Epithelial cell of prostate (primary cell): Measurements from ENCODE around the gene ZYX.
"Not testable (repeated sequence)": the region's sequence is repeated elsewhere in the genome, so short reads cannot be mapped to it uniquely, and the experiment has no call there.

Experiments
- DNase-seq: peaks from one replicate; pipeline ENCODE4 v3.0.0-alpha.2; 2011; ENCODE audit warnings: low read depth, low spot score
- H3K27ac ChIP-seq: fragments of 450-650 bp; 2 replicates; pipeline ENCODE4 v1.5.1; 2017; ENCODE audit warnings: mild to moderate bottlenecking

ZYX gene

DNA sequence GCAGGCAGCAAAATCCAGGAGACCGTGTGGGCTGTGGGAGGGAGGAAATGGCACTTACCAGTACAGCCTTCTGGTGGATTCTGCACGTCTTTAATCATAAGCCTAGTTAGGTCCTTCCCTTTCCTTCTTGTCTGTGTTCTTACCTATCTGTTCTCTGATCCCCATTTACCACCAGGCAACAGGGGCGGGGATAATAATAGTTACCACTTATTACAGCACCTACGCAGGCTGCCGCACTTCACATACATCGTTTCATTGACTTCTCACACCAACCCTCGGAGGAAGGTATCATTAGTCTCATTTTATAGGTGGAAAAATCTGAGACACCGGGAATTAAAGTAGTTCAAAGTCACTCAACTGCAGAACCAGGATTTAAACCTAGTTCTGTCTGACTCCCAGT is 32.0 kb downstream of the ZYX start:
- no peak for DNase-seq
- H3K27ac ChIP-seq: no peak overlapping the region

DNA sequence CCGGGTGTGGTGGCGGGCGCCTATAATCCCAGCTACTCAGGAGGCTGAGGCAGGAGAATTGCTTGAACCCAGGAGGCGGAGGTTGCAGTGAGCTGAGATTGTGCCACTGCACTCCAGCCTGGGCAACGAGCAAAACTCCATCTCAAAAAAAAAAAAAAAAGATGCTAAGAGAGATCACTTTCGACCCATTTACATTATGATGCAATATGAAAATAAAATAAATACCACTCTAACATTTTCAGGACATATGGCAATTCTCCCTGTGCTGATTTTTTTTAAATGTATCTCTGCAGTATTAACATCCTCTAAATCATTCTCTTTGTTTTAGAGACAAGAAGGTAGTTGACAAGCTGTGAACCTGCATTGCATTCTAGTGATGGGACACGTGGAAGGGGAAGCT is 34.1 kb downstream of the ZYX start:
- peak overlapping the region; percentile 82 for H3K27ac ChIP-seq
- DNase-seq: not testable (repeated sequence)

DNA sequence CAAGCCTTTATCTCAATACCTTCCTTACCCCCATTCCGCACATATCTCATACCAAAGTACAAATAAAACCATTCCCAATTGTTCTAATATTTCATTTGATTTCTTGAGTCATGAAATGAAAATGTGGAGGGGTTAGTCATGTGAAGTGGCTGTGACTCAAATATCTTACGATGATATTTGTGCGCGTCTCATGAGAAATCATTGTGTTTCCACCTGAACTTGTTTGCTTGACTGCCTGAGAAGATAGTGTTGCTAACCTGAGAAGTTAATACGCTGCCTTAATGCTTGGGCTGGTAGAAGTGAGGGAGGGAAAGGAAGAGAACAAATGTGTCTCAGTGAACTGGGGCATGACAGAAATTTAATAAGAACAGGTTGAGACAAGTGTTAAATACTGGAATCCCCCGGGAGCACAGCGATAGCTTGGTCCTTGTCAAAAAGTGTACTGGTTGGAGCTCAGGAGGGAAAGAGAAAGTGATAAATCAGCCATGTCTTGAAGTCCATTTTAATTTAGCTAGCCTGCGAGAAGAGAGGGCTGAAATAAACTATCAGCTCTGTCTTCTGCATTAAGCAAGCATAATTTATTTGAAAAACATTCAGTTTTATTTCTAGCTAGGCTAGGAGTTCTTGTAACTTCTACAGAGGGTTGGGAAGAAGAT is 34.7 kb downstream of the ZYX start:
- H3K27ac ChIP-seq: peak overlapping the region; percentile 82
- DNase-seq: peak; percentile 50

DNA sequence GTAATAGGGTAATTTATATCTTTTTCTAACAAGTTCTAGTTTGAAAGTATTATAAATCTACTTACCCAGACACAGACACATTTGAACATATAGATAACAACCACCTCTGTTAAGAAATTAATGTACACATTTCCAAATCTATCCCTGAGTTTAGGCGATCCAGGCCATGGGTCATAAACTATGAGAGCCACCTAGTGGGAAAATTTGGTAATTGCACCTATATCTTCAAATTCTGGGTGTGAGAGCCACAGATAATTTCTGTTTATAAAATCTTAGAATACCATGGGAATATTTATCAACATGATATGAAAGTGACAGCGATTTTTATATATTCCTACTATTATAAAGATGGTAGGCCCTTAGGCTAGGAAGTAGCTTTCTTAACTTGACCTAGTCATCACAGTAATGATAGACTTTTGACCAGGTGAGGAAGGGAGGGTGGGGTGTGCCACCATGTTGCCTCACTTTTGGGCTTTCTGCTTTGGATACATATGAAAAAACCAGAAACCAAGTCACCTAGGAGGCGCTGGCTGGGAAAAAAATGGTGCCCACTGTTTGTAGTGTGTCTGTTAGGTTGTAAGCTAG is 35.5 kb downstream of the ZYX start:
- DNase-seq: no peak

DNA sequence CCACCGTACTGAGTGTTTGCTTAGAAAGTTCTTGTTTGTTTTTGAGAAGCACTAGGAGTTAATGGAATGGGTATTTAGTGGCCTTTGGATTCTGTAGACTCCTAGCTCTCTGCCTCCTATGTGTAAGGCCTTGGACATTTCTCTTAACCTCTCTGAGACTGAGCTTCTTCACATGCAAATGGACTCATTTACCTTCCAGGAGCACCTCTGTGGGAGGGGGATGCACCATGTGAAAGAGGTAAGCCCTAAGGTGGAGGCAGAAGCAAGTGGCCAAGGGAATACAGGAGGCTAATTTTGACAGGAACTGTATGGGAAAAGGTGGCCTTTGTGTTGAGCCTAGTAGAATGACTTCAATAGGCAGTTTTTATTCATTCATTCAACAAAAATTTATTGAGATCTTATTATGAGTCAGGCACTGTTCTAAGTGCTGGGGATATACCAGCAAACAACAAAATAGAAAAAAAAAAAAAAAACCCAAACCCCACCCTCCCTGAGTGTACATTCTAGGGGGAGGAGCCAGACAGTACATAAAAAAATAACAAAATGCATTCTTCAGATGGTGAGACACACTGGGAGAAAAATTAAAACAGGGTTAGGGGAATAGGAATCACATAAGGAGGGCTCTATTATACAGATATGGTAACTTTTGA is 36.7 kb downstream of the ZYX start:
- DNase-seq: no peak
- H3K27ac ChIP-seq: no peak overlapping the region

More for the DNA sequence above, 35.5 kb downstream of the ZYX start:
- H3K27ac ChIP-seq: peak overlapping the region; percentile 82

DNA sequence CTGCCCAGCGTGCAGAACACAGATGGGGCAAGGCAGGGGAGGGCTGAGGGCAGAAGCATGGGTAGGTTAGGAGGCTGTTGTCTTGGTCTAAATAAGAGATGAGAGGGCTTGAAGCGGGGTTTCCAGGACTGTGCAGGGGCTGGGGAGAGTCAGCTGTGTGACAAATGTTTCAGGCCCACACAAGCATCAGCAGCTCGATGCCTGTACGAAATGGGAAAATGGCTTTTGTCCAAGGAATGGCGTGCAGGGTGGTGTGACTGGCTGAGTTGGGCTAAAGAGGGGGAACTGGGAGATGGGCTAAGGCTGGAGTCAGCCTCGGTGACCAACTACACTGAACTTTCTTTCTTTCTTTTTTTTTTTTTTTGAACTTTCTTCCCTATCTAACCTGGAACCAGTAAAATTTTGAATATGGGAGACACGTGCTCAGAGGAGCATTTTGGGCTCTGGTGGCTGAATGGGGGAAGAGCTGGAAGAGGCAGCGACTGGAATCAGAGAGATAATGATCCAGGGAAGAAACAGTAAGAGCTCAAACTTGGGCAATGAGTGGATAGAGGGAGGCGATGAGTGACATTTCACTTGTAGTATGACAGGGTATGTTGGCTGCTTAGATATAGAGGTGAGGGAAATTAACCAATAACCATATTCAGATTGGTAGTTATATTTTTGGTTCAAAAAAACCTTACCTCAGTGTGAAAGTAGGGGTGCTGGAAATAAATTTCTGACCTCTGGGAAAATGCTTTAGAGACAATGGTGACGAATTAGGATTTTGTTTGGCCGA is 37.7 kb downstream of the ZYX start:
- DNase-seq: no peak

DNA sequence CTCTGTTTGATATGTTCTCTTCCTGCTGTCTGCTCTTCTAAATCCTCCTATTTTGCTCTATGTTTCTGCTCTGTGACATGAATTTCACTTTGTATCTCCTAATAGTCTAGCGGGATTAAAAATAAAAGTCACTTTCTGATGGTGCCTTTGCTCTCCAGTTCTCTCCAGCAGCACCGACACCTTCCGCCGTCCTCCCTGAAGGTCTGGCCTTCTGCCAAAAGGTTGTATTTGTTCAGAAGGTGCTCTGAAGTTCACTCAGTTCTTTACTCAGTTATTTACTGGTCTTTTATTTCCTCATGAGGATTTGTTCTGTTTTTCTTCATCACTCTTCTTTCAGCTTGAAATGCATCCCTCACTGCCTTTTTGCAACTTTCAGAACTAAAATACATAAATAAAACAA is 38.7 kb downstream of the ZYX start:
- no peak for DNase-seq
- no peak overlapping the region for H3K27ac ChIP-seq

More for the DNA sequence above, 37.7 kb downstream of the ZYX start:
- no peak overlapping the region for H3K27ac ChIP-seq

DNA sequence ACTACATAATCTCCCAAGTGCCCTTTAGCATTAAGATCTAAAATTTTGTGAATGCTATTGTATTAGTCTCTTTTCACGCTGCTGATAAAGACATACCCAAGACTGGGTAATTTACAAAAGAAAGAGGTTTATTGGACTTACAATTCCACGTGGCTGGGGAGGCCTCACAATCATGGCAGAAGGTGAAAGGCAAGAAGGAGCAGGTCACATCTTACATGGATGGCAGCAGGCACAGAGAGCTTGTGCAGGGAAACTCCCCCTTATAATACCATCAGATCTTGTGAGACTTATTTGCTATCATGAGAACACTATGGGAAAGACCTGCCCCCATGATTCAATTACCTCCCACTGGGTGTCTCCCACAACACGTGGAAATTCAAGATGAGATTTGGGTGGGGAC is 39.5 kb downstream of the ZYX start:
- not testable (repeated sequence) for H3K27ac ChIP-seq, DNase-seq

DNA sequence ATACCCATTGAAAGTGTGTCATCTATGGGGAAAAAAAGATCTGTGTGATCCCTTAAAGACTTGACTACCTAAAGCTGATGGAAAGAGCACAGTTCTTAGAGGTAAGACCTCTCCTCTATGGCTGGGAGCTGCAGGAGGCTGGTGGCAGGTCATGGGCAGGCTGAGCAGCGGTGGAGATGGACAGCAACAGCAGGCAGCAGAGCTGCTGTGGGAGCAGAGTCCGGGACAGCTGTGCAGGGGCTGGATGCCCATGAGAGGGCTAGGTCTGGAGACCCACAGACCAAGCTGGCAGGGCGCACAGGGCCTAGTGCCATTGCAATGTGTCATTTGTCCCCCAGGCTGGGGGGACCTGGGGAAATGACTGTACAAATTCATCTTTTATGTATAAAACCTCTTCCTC is 40.9 kb downstream of the ZYX start:
- H3K27ac ChIP-seq: no peak overlapping the region
- no peak for DNase-seq

DNA sequence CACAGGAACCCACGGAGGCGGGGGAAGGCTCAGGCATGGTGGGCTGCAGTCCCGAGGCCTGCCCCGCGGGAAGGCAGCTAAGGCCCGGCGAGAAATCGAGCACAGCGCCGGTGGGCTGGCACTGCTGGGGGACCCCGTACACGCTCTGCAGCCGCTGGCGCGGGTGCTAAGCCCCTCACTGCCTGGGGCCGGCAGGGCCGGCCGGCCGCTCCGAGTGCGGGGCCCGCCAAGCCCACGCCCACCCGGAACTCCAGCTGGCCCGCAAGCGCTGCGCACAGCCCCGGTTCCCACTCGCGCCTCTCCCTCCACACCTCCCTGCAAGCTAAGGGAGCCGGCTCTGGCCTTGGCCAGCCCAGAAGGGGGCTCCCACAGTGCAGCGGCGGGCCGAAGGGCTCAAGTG is 43.3 kb downstream of the ZYX start:
- DNase-seq, H3K27ac ChIP-seq: not testable (repeated sequence)

DNA sequence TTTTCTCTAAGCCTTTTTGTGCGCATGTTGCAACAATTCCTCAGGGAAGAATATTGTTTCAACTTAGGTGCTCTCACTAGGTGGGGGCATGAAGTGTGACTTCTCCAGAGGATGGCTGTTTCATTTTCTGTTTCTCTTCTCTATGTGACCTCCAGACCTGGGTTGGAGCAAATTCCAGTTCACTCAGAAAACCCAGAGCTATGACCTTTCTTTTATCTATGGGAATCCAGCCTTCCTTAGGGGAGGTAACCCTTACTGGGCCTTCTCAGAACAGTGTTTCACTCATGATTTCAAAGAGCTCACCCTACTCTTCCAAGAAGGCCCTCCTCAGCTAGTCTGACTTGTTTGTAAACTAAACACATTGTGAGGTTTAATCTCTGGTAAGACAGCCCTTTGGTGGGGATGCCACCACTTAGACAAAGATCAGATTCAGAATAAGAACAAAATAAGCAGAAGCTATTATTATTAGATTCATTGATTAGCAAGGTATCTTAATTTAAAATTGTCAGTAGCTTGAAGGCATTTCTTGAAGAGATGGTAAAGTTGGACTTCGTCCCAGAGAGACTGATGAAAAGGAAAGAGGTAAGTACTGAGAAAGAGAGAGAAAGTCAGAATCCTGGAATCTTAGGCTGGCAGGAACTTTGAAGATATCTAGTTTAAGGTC is 45.5 kb downstream of the ZYX start:
- no peak for DNase-seq
- no peak overlapping the region for H3K27ac ChIP-seq

DNA sequence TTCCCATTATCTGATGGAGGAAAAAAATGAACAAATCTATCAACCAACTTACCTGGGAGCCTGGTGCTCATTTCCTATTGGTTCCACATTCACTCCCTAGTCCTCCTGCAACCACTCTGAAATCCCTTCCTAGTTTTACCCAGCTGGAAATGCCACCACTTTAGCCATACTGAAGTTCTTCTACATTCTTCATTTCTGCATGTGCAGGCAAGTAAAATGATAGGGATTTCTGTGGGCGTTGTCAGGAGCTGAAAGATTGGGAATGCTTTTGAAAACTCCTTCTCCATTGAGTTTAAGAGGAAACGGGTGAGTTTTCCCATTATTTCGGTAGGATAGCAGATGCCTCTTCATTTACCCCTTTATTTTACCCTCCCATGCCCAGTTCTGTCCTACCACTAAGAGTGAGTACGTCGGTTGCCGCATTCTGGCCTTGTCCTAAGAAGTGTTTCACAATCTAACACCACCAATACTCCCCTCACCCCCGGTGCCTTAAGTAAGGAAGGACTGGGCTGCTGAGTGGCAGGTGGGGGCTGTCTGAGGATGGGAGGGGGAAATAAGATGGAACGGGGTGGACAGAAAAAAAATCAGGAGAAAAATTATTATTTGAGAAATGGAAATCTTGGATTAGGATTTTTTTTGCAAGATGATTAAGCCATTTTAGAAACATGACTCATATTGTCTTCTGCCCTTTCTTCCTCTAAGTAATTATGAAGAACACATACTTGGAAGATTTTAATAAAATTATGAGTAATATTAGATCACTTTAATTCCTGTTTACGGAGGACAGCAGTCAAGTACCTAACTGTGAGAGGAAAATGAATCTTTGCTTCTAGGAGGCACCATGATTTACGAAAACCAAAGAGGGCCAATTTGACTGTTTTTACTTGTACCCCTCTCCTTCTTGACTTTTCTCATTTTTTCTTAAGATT is 48.9 kb downstream of the ZYX start:
- H3K27ac ChIP-seq: peak overlapping the region; percentile 14

DNA sequence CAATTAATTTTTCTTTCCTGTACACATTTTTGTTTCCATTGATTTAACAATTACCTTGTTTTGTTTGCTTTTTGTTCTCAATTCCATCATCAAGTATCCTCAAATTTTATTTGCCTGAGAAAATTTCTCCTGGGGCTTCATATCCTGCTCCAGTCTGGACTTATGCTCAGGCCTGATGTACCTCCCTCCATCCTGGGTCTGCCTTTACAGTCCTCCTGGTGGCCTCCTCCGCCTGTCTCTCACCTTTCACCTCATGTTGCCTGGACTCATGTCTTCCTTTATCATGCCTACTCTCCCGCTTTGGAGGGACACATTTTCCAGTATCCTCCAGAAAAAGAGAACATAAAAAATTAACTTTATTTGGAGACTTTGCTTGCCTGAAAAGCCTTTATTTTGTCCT is 50.0 kb downstream of the ZYX start:
- H3K27ac ChIP-seq: no peak overlapping the region
- DNase-seq: no peak

More for the DNA sequence above, 48.9 kb downstream of the ZYX start:
- no peak for DNase-seq

DNA sequence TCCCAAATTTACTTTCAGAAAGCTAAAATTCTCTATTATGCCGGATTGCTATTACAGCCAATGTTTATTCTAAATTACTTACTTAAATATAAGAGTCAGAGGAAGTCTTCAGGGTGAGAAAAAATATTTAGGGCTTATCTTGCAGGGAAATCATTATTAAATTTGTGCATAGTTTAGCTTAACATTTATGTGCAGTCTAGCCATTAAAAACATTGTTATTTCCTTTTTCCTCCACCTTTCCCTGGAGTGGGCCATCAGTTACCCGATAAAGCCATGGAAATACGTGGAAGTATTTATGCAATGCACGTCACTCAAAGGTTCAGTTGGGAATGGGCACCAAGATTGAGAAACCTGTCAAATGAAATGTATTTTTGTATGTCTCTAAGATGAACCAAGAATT is 52.6 kb downstream of the ZYX start:
- no peak for DNase-seq
- H3K27ac ChIP-seq: no peak overlapping the region

DNA sequence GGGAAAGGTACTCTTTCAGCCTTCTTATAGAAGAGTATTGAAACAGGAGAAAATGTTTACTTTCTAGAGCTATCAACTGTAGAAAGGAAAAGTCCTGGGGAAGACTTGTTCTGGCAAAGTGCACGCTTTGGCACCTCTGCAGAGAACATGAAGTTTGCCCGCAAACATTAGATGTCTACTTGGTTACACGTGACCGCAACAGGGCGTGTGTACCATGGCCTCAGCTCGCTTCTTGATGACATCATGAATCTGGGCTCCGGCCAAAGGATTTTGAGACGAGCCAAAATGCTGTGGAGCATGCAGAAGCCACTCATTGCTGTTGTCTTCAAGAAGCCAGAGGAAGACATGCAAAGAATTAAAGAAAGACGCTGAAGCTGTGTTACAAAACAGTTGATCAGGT is 53.5 kb downstream of the ZYX start:
- DNase-seq: peak; percentile 59
- no peak overlapping the region for H3K27ac ChIP-seq

DNA sequence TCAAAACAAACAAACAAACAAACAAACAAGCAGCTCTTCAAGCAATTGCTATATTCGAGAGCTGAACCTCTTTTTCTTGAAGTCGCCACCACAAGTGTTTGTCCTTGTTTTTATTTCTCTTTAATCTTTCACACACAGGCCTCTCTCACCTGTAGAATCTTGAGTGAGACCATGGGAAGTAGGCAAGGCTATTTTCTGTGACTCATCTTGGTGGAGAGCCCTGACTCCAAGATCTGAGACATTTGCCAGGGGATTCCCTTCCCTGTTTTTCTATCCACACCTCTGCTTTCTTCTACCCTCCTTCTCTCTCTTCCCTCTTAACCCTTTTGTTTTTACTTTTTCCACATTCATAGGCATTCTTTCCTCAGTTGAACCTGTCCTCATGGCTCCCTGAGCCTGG is 54.1 kb downstream of the ZYX start:
- DNase-seq: no peak
- H3K27ac ChIP-seq: no peak overlapping the region

DNA sequence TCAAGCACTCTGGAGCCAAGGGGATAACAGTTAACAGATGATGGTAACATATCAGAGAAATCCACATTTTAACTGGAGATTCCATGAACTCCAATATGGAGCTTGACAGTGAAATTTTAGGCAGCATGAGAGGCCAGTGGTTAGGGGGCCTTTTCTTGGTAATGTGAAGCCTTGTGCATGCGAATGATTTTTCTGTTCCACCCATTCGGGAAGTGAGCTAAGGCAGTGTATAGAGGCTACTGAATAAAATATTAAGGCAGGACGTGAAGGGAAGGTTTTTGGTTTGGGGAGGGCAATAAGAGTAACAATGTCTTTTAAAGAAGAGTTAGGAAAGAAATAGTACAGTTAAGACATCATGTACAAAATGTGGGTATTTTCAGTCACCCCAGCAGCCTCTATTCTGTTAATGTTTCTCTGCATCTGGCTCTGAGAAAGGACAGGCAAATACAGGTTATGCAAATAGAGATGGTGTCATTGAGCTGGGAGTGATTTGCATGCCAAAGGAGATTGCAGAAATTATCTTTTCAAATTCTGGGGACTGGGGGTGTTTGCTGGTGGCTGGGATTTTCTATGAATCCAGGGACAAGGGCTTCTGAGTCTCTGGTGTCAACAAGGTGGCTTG is 55.3 kb downstream of the ZYX start:
- no peak overlapping the region for H3K27ac ChIP-seq
- DNase-seq: no peak

DNA sequence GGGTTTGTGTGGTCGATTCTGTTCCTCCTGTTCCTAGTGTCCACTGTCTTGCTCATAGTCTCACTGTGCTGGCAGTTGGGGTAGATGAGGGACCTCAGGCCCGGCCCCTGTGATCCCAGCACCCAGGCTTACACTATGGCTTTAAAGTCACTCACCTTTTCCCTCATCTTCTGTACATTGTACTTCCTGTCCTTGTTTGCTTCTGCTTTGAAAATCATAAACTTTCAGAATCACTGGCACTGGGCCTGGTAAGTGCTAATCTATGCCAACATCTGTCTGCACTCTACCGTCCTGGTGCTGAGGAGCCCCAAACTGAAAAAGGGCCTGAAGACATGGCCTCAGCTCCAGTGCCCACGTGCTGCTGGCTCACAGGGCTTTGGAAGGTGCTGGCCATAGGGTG is 56.4 kb downstream of the ZYX start:
- H3K27ac ChIP-seq: no peak overlapping the region
- no peak for DNase-seq

DNA sequence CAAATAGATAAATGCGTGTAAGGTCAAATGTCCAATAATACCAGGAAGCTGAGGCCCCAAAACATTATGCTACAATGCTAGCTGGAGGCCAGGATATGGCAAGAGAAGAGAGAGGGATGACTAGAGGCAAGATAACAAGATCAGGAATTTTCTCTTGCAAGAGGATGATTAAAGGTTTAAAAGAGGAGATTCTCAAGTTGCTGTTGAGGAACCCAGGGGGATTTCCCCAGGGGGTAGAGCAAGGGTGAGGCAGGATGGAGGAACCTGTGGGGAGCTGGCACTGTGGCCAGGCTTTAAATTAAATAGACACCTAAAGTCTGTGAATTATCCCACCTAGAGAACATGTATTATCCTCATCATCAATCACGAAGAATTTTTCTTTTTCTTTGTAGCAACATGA is 58.7 kb downstream of the ZYX start:
- no peak for DNase-seq
- H3K27ac ChIP-seq: no peak overlapping the region
